ENCODE measurements around the gene RAD9A.

RAD9A gene

GRCh38 chr11:67440229-67441097 is 48.7 kb downstream of the RAD9A start:
- no peak for TF ChIP-seq ZFX (IDR thresholded peaks at IDR 0.05; ENCODE audit: borderline replicate concordance)
- TF ChIP-seq, protein P1, sequence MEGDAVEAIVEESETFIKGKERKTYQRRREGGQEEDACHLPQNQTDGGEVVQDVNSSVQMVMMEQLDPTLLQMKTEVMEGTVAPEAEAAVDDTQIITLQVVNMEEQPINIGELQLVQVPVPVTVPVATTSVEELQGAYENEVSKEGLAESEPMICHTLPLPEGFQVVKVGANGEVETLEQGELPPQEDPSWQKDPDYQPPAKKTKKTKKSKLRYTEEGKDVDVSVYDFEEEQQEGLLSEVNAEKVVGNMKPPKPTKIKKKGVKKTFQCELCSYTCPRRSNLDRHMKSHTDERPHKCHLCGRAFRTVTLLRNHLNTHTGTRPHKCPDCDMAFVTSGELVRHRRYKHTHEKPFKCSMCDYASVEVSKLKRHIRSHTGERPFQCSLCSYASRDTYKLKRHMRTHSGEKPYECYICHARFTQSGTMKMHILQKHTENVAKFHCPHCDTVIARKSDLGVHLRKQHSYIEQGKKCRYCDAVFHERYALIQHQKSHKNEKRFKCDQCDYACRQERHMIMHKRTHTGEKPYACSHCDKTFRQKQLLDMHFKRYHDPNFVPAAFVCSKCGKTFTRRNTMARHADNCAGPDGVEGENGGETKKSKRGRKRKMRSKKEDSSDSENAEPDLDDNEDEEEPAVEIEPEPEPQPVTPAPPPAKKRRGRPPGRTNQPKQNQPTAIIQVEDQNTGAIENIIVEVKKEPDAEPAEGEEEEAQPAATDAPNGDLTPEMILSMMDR (IDR thresholded peaks at IDR 0.05) = no peak
- H3K27ac ChIP-seq = peak overlapping the region; percentile 89

DNA sequence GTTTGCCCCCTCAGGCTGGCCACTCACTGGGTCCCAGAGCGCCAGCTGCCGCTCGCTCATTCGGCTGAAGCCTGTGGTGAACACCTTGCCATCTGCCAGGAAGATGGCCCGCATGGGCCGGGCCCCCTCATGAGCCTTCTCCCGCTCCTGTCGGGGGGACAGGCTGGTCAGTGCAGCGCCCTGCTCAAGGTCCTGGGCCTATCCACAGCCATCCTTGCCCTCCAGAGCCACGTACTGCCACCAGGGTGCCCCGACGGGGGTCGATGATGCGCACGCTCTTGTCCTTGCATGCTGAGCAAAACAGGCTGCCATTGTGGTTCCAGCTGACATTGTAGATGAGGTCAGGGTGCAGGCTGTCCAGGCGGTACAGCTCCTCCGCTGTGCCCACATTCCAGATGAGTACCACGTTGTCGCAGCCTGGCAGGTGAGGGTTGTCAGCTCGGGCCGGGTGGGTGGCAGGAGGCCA is 49.3 kb downstream of the RAD9A start:
- H3K27ac ChIP-seq = peak overlapping the region; percentile 89
- no peak for TF ChIP-seq ZFX (IDR thresholded peaks at IDR 0.05; ENCODE audit: borderline replicate concordance)

DNA sequence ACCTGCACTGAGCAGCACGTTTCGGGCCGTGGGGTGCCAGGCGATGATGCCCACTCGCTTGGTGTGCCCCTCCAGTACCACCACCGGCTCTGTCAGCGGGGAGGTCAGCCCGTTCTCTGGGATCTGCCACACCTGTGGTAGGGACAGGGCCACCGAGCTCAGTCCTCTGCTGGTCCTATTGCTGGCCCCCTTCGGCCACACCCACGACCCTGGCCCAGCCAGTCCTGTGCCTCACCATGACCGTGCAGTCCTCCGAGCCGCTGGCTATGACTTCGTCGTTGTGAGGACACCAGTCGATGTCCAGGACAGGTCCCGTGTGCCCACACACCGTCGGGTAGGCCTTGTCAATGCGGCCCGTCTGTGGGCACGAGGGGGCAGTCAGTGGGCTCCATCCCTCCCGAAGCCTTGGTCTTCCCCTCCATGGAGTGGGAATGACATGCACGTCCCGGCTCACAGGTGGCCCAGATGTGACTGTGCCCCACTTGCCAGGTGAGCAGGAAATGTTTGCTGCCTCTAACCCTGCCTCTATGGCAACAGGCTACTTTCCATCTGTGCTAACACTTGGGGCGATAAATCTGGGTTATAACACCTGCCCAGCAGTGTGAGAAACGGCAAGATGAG is 50.1 kb downstream of the RAD9A start:
- peak overlapping the region; percentile 89 for H3K27ac ChIP-seq

DNA sequence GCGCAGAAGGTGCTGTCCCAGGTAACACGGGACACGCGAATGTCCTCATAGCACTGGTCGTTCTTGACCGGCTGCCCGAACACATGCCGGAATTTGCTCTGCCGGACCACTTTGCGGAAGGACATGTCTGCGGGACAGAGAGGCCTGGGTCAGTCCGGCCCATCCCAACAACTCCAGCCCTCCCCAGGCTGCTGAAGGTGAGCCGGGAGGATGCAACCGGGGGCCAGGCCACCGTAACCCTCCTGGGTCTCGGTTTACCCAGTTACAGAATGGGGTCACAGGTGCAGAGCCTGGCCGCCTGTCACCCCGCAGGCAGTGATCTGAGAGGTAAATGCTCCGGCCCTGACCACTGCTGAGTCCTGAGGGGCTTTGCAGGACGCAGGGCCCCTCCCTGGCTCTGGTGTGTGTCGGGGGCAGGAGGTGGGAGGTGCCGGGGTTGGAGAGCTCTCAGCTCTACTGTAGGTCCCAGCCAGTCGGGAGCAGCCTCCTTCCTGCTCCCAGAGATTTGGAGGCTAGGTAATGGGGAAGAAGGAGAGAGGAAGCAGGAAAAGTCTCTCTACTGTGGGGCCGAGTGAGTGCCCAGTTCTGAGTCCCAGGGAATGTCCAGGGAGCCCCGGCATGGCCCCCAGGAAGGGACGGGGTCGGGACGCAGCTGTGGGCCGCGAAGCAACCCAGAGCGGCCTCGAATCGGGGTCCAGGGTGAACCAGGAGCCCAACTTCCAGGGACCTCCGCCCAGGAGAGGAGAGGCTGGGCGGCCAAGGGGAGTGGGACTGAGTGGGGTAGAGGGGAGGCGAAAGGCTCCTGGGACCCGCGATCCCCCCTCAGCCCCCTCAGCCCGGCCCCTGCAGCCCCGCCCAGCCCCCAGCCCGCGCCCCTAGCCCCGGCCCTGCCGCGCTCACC is 51.0 kb downstream of the RAD9A start:
- peak overlapping the region; percentile 89 for H3K27ac ChIP-seq

More for the DNA sequence above, 50.1 kb downstream of the RAD9A start:
- TF ChIP-seq, protein P1 (IDR thresholded peaks at IDR 0.05) = no peak
- no peak for TF ChIP-seq ZFX (IDR thresholded peaks at IDR 0.05; ENCODE audit: borderline replicate concordance)

GRCh38 chr11:67445515-67445914 is 53.7 kb downstream of the RAD9A start:
- TF ChIP-seq, protein P1 (IDR thresholded peaks at IDR 0.05) = no peak
- TF ChIP-seq ZFX (IDR thresholded peaks at IDR 0.05; ENCODE audit: borderline replicate concordance) = no peak
- H3K27ac ChIP-seq = no peak overlapping the region

More for the DNA sequence above, 51.0 kb downstream of the RAD9A start:
- TF ChIP-seq, protein P1 (IDR thresholded peaks at IDR 0.05) = no peak
- TF ChIP-seq ZFX (IDR thresholded peaks at IDR 0.05; ENCODE audit: borderline replicate concordance) = no peak

Data from 22Rv1 (cell line).